K562 (cell line): ENCODE data around the gene CD300C. TPM values are rescaled to one million over a fixed set of nuclear protein-coding genes. Genes with fewer than 3 reads are reported as not detected.

Experiments used
- ATAC-seq: fragments of 200-7000 bp; cut with Tn5 transposase; 3 replicates; pipeline ENCODE4 v1.9.1; 2020; ENCODE audit warnings: moderate library complexity
- BruUV-seq: library from RNA; stranded (reverse); fragments of 400-500 nt; replicated peaks from 2 replicates; lab custom pipeline; 2021; lab: Mats Ljungman, UMichigan
- CTCF ChIA-PET: fragments of 300-600 bp; formaldehyde crosslinking; extraction: SDS; loops from one replicate; lab custom pipeline; 2021; ENCODE audit warnings: low intra/inter-chr PET ratio; lab: Yijun Ruan, JAX
- POLR2A ChIA-PET: fragments of 300-600, 350-650 bp; sonication (Branson Sonifier 250); formaldehyde crosslinking; extraction: SDS; loops from one replicate; lab custom pipeline; 2021; ENCODE audit warnings: antibody characterized with exemption, inconsistent platforms; lab: Yijun Ruan, JAX
- DNase-seq, 4 experiments: peaks; one replicate each; pipeline versions ENCODE4 v3.0.0 to v3.0.0-alpha.2; 2011 to 2018; ENCODE audit warnings: low spot score in 3 of 4, mixed read lengths in 3 of 4; ENCODE audit errors: extremely low read depth in 1 of 4
- FAIRE-seq: peaks from 2 replicates; lab custom pipeline; 2011; peaks lifted over from hg19 to GRCh38; lab: Jason Lieb, UNC
- H2AFZ ChIP-seq: 2 replicates; pipeline ENCODE4 v1.6.0; 2011; ENCODE audit warnings: low read depth, low read length, control low read depth, inconsistent platforms
- H3K27ac ChIP-seq: fragments of 200-600 bp; 3 replicates; pipeline ENCODE4 v1.8.0; 2011; ENCODE audit warnings: low read depth, mild to moderate bottlenecking, control low read depth, inconsistent platforms, low read length, moderate library complexity, mixed read lengths; ENCODE audit errors: extremely low read depth
- H3K27me3 ChIP-seq, 2 experiments: fragments of 300-600 bp in 1 of 2; 2 replicates in 1 of 2; 3 replicates in 1 of 2; pipeline versions ENCODE4 v1.6.0 to v1.8.0; 2011; ENCODE audit warnings: inconsistent platforms in 2 of 2, low read length in 2 of 2, mild to moderate bottlenecking in 1 of 2, mixed read lengths in 1 of 2, moderate library complexity in 1 of 2; ENCODE audit not compliant: control insufficient read depth in 2 of 2, insufficient read depth in 2 of 2
- H3K36me3 ChIP-seq: fragments of 300-600 bp; 3 replicates; pipeline ENCODE4 v1.8.0; 2011; ENCODE audit warnings: mild to moderate bottlenecking, low read length, inconsistent platforms; ENCODE audit not compliant: control insufficient read depth, insufficient read depth
- H3K4me1 ChIP-seq, 2 experiments: fragments of 200-600 bp in 1 of 2; replicated peaks in 1 of 2; 2 replicates in 1 of 2; 3 replicates in 1 of 2; pipeline versions ENCODE4 v1.5.1 to v1.8.0; 2011; ENCODE audit warnings: inconsistent platforms in 2 of 2, low read length in 2 of 2, mild to moderate bottlenecking in 1 of 2, mixed read lengths in 1 of 2, moderate library complexity in 1 of 2; ENCODE audit not compliant: control insufficient read depth in 2 of 2, insufficient read depth in 2 of 2
- H3K4me2 ChIP-seq: 2 replicates; pipeline ENCODE4 v1.6.1; 2011; ENCODE audit warnings: low read length, control low read depth, inconsistent platforms, mixed read lengths; ENCODE audit not compliant: insufficient read depth
- H3K4me3 ChIP-seq: fragments of 200-600 bp; sonication (generic), shearing (Covaris generic); 2 replicates; pipeline ENCODE4 v1.5.1; 2016; ENCODE audit warnings: control low read depth, inconsistent platforms
- H3K79me2 ChIP-seq: fragments of 200-600 bp; 3 replicates; pipeline ENCODE4 v1.8.0; 2011; ENCODE audit warnings: low read length, inconsistent platforms; ENCODE audit not compliant: control insufficient read depth, insufficient read depth
- H3K9ac ChIP-seq, 2 experiments: 2 replicates each; pipeline versions ENCODE4 v1.6.0 to v1.6.1; 2011; ENCODE audit warnings: low read depth in 2 of 2, low read length in 2 of 2, control low read depth in 1 of 2, inconsistent platforms in 1 of 2, mild to moderate bottlenecking in 1 of 2, mixed read lengths in 1 of 2; ENCODE audit not compliant: insufficient read depth in 1 of 2
- H3K9me1 ChIP-seq: one replicate; pipeline ENCODE4 v1.6.0; 2011; ENCODE audit warnings: inconsistent platforms, mild to moderate bottlenecking, low read length, moderate library complexity; ENCODE audit not compliant: control insufficient read depth, insufficient read depth
- H3K9me3 ChIP-seq: replicated peaks from 2 replicates; pipeline ENCODE4 v1.5.1; 2011; ENCODE audit warnings: low read depth, low read length, inconsistent platforms; ENCODE audit not compliant: control insufficient read depth, insufficient read depth
- H4K20me1 ChIP-seq: replicated peaks from 2 replicates; pipeline ENCODE4 v1.6.1; 2011; ENCODE audit warnings: low read length, inconsistent platforms, mixed read lengths; ENCODE audit not compliant: control insufficient read depth, insufficient read depth
- HNRNPLL ChIP-seq: fragments of 200-400 bp; formaldehyde crosslinking; IDR thresholded peaks from 2 replicates; pipeline ENCODE4 v1.6.1; 2017; ENCODE audit warnings: low read length, low read depth, mild to moderate bottlenecking; ENCODE audit not compliant: poor library complexity, severe bottlenecking
- KLF10 ChIP-seq: fragments of 250-450 bp; sonication (Bioruptor Pico); IDR thresholded peaks from 2 replicates; pipeline ENCODE4 v1.6.1; 2021; ENCODE audit warnings: matching md5 sums
- MAZ ChIP-seq, 2 experiments: fragments of 450-650 bp in 1 of 2; sonication (generic) in 1 of 2; formaldehyde crosslinking; IDR thresholded peaks in 1 of 2; conservative IDR thresholded peaks in 1 of 2; 2 replicates each; pipeline versions ENCODE4 v1.4.0 to v1.5.0; 2020; ENCODE audit warnings: mild to moderate bottlenecking in 1 of 2, missing genetic modification reagents in 1 of 2
- MTA3 ChIP-seq: fragments of 450-650 bp; formaldehyde crosslinking; IDR thresholded peaks from 2 replicates; pipeline ENCODE4 v1.6.1; 2017; ENCODE audit warnings: mild to moderate bottlenecking, borderline replicate concordance
- POLR2G ChIP-seq: fragments of 200-400 bp; formaldehyde crosslinking; IDR thresholded peaks from 2 replicates; pipeline ENCODE4 v1.6.1; 2017; ENCODE audit warnings: low read depth, mild to moderate bottlenecking, antibody characterized with exemption, low read length, moderate library complexity
- RBM14 ChIP-seq: fragments of 200-400 bp; formaldehyde crosslinking; IDR thresholded peaks from 2 replicates; pipeline ENCODE4 v1.6.1; 2018; ENCODE audit warnings: low read depth, mild to moderate bottlenecking, low read length, moderate library complexity, borderline replicate concordance; ENCODE audit not compliant: insufficient read depth
- RNF2 ChIP-seq: sonication (generic); IDR thresholded peaks from 2 replicates; pipeline ENCODE4 v1.6.1; 2016
- ZBTB49 ChIP-seq: sonication (generic); formaldehyde crosslinking; IDR thresholded peaks from 2 replicates; pipeline ENCODE4 v1.8.0; 2022; ENCODE audit warnings: missing genetic modification reagents, mild to moderate bottlenecking, borderline replicate concordance
- ZNF217 ChIP-seq: sonication (generic); formaldehyde crosslinking; IDR thresholded peaks from 2 replicates; pipeline ENCODE4 v1.8.0; 2022; ENCODE audit warnings: mild to moderate bottlenecking, missing genetic modification reagents
- ZNF232 ChIP-seq: sonication (generic); formaldehyde crosslinking; IDR thresholded peaks from 2 replicates; pipeline ENCODE4 v1.8.0; 2022; ENCODE audit warnings: mild to moderate bottlenecking, missing genetic modification reagents
- ZNF324 ChIP-seq: fragments of 250-450 bp; sonication (Bioruptor Pico); IDR thresholded peaks from 2 replicates; pipeline ENCODE4 v1.4.0; 2020; ENCODE audit warnings: mild to moderate bottlenecking
- ZNF347 ChIP-seq: fragments of 450-650 bp; formaldehyde crosslinking; IDR thresholded peaks from 2 replicates; pipeline ENCODE4 v1.4.0; 2020; ENCODE audit warnings: low read depth, mild to moderate bottlenecking, moderate library complexity
- ZNF507 ChIP-seq: conservative IDR thresholded peaks from 2 replicates; pipeline ENCODE4 v1.6.1; 2017; ENCODE audit warnings: missing genetic modification characterization, missing compliant biosample characterization
- whole genome bisulfite sequencing: fragments of 100-300 bp; shearing (Covaris generic); methylation state at CpG from one replicate; pipeline ENCODE4 v1.1.6; 2016; ENCODE audit warnings: low coverage, mixed read lengths; ENCODE audit not compliant: insufficient coverage; ENCODE audit errors: missing lambda C conversion rate; 5-methylcytosine and 5-hydroxymethylcytosine counted together
- in situ Hi-C: fragments of 300-500 bp; cut with MboI; formaldehyde crosslinking; loops from 4 replicates; pipeline ENCODE4 v1.15.0; 2018; ENCODE audit warnings: inconsistent platforms, mixed read lengths
- intact Hi-C: fragments of 100-400 bp; cut with micrococcal nuclease; formaldehyde crosslinking; loops from 2 replicates; pipeline ENCODE4 v1.14.2; 2022
- polyA plus RNA-seq, 8 experiments: library from polyadenylated mRNA; depleted of rRNA in 4 of 8; stranded (reverse) in 5 of 8; unstranded in 3 of 8; fragments of >200 nt; fragmentation: Nextera tagmentation in 2 of 8; fragmentation: Illumina TruSeq in 1 of 8; extraction: Ambion mirVana in 2 of 8; extraction: Trizol in 1 of 8; gene quantifications; 2 replicates each; pipeline versions ENCODE4 v1.2.1 to v1.2.3, GENCODE V29; 2011 to 2014; ENCODE audit warnings: inconsistent platforms in 1 of 8, missing spikeins in 1 of 8
- total RNA-seq, 7 experiments: library from RNA; depleted of rRNA in 6 of 7; stranded (reverse); fragments of >200 nt in 6 of 7; fragmentation: Illumina TruSeq in 2 of 7; extraction: Trizol in 2 of 7; gene quantifications; 2 replicates each; pipeline versions ENCODE4 v1.2.1 to v1.2.3, GENCODE V29; 2011 to 2021; ENCODE audit warnings: low replicate concordance in 1 of 7

The CD300C gene
- total and polyA plus RNA-seq, 9 of the 15 experiments (the other 6 are each of a cell fraction or from before 2014, with no cell fraction given): 0.04 to 0.16 (median 0.07) TPM; not detected in 6

GRCh38 chr17:74531231-74531761 lies 14.6 kb downstream of the CD300C start, which contains the start of gene CD300LB (continued):
- no peak for TF ChIP-seq ZBTB49
- no peak for TF ChIP-seq ZNF217

GRCh38 chr17:74530831-74531150 lies 15.1 kb downstream of the CD300C start:
- no peak overlapping the region for H3K4me3 ChIP-seq
- 2% methylated on average over 5 of the region's 5 CpGs for WGBS
- H3K4me1 ChIP-seq: no peaks in the 10 kb centered on the region; a peak in 1 of 5 replicates
- in situ Hi-C loops (no loop called here), intact Hi-C loops (loop anchor here (5.0 kb wide), 1 partner anchor 163 kb away; the partner anchor contains the start of gene GPR142)
- H3K27me3 ChIP-seq: peaks cover 3 to 41% of the 10 kb centered on the region in 2 experiments; a peak in 4 of 5 replicates
- no peaks in the 10 kb centered on the region for H4K20me1 ChIP-seq
- ATAC-seq (no peak), FAIRE-seq (no peak), DNase-seq (no peak)
- ChIA-PET POLR2A (interaction anchor here (0.6 kb wide), 1 partner anchor 9 kb away, joined by 3 read pairs; no protein-coding TSS in a partner anchor), CTCF (interaction anchor here (0.6 to 0.7 kb wide), 2 partner anchors 154 to 363 kb away, joined by 3 to 4 read pairs; no protein-coding TSS in a partner anchor)
- H2AFZ ChIP-seq: no peak overlapping the region
- H3K79me2 ChIP-seq: no peaks in the 10 kb centered on the region
- no TSS peak for BruUV-seq
- TF ChIP-seq POLR2G (no peak), HNRNPLL (no peak), ZNF507 (tag) (no peak), MAZ (CRISPR knock-in tag; conservative IDR thresholded peaks at IDR 0.05 in 1 of 2, IDR thresholded peaks at IDR 0.05 in 1 of 2) (no peak), ZNF232 (CRISPR knock-in tag) (no peak), RBM14 (no peak), RNF2 (no peak), ZNF347 (CRISPR knock-in tag) (no peak), KLF10 (CRISPR knock-in tag) (no peak), MTA3 (no peak), ZNF324 (CRISPR knock-in tag) (no peak)
- no peaks in the 10 kb centered on the region for H3K36me3 ChIP-seq
- H3K4me2 ChIP-seq: no peak overlapping the region
- H3K9ac ChIP-seq: no peak overlapping the region
- no peaks in the 10 kb centered on the region for H3K9me1 ChIP-seq
- H3K9me3 ChIP-seq: no peaks in the 10 kb centered on the region
- H3K27ac ChIP-seq: no peak overlapping the region
